ENCODE results near the gene CACNA1S. TPM values are rescaled to one million over a fixed set of nuclear protein-coding genes. Genes with fewer than 3 reads are reported as not detected.

Gene CACNA1S
- total RNA-seq, 2 donors from 2014 or later: not detected

DNA sequence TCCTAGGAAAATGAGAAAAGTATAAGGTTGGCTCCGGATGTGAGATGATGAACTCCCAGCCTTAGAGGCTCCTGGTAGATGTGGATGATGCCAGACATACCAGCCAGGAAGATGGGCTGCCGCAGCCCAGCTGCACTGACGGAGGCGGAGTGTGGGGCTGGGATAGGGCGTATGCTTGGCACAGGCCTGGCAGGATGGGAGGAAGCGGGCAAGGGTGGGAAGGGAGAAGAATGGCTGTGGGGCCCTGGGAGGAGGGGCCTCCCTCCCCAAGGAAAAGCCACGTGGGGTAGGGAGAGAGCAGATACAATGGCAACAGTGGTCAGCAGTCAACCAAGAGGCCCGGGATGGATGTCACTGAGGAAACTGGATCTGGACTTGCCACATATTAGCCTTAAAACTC lies 47.4 kb downstream of the CACNA1S start:
- no peak overlapping the region for H3K27ac ChIP-seq
- no peaks in the 10 kb centered on the region for H3K27me3 ChIP-seq (replicated peaks; ENCODE audit: insufficient read depth)
- DNase-seq (ENCODE audit: low spot score) (no peak), ATAC-seq (ENCODE audit: insufficient number of reproducible peaks, low FRiP score, low read depth) (no peak)
- TF ChIP-seq, protein P1, sequence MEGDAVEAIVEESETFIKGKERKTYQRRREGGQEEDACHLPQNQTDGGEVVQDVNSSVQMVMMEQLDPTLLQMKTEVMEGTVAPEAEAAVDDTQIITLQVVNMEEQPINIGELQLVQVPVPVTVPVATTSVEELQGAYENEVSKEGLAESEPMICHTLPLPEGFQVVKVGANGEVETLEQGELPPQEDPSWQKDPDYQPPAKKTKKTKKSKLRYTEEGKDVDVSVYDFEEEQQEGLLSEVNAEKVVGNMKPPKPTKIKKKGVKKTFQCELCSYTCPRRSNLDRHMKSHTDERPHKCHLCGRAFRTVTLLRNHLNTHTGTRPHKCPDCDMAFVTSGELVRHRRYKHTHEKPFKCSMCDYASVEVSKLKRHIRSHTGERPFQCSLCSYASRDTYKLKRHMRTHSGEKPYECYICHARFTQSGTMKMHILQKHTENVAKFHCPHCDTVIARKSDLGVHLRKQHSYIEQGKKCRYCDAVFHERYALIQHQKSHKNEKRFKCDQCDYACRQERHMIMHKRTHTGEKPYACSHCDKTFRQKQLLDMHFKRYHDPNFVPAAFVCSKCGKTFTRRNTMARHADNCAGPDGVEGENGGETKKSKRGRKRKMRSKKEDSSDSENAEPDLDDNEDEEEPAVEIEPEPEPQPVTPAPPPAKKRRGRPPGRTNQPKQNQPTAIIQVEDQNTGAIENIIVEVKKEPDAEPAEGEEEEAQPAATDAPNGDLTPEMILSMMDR (IDR thresholded peaks at IDR 0.05): no peak
- H3K4me1 ChIP-seq (ENCODE audit: control insufficient read depth in 1 of 2, low read depth in 2 of 2): peaks cover 3 to 18% of the 10 kb centered on the region in 2 donors
- no peaks in the 10 kb centered on the region for H3K36me3 ChIP-seq
- no peak overlapping the region for H3K4me3 ChIP-seq
- no peaks in the 10 kb centered on the region for H3K9me3 ChIP-seq

DNA sequence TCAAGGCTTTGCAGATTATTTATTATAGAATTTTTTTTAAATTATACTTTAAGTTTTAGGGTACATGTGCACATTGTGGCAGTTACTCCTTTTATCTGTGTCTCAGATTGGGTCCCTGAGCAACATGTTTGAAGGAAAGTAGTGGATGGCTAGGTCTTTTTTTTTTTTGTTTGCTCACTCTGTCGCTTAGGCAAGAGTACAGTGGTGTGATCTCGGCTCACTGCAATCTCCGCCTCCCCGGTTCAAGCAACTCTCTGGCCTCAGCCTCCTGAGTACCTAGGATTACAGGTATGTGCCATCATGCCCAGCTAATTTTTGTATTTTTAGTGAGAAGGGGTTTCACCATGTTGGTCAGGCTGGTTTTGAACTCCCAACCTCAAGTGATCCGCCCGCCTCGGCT lies 49.1 kb downstream of the CACNA1S start:
- H3K27ac ChIP-seq: no peak overlapping the region
- H3K36me3 ChIP-seq: no peaks in the 10 kb centered on the region
- no peak for DNase-seq (ENCODE audit: low spot score)
- no peak for ATAC-seq (ENCODE audit: insufficient number of reproducible peaks, low FRiP score, low read depth)
- no peaks in the 10 kb centered on the region for H3K27me3 ChIP-seq (replicated peaks; ENCODE audit: insufficient read depth)
- H3K4me3 ChIP-seq: no peak overlapping the region
- peaks cover 3 to 19% of the 10 kb centered on the region in 2 donors for H3K4me1 ChIP-seq (ENCODE audit: control insufficient read depth in 1 of 2, low read depth in 2 of 2)
- TF ChIP-seq, protein P1 (IDR thresholded peaks at IDR 0.05): no peak
- H3K9me3 ChIP-seq: no peaks in the 10 kb centered on the region

DNA sequence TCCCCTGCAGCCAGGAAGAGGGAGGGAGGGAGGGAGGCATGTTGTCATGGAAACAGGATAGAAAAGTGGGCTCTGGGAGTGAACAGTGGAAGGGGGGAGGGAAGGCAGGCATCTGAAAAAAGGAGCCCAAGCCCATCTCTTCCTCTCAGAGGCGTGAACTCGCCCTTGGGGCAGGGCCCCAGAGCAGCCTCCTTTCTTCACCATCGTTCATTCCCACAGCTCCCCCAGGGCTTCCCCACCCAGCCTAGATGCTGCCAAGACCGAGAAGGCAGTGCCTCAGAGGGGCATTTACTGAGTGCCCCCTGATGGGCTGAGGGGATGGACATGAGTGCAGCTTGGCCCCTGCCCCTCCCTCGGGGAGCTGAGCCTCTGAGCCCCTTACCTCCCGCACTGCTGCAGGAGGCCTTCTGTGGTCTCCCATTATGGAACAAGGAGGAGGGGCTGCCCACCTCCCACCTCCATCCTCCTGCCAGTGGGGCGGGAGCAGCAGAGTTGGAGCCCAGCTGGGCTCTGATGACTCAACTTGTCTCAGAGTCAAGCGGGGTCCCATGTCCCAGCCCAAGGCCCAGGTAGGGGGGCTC lies 49.6 kb downstream of the CACNA1S start:
- Histone ChIP-seq H3K4me3 (no peak overlapping the region), H3K36me3 (no peaks in the 10 kb centered on the region), H3K9me3 (no peaks in the 10 kb centered on the region), H3K27me3 (replicated peaks; ENCODE audit: insufficient read depth) (no peaks in the 10 kb centered on the region), H3K27ac (no peak overlapping the region), H3K4me1 (ENCODE audit: control insufficient read depth in 1 of 2, low read depth in 2 of 2) (peaks cover 3 to 19% of the 10 kb centered on the region in 2 donors)
- DNase-seq (ENCODE audit: low spot score): no peak
- no peak for ATAC-seq (ENCODE audit: insufficient number of reproducible peaks, low FRiP score, low read depth)
- TF ChIP-seq, protein P1 (IDR thresholded peaks at IDR 0.05): no peak

DNA sequence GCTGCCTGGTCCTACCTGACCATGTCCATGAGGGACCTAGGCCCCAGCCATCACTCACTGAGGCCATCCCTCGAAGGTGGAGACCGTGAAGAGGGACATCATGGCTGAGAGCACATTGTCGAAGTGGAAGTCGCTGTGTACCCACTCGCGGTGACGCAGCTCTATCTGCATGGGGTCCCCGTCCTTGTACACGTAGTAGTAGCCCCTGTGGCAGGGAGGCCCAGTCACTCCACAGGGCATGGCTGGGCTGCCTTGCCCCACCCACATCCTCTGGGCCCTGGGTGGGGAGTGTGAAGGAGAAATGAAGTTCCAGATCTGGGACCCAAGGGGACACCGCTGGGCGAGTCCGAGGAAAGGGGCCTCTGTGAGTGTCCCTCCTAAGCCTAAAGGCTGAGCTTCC lies 50.3 kb downstream of the CACNA1S start:
- TF ChIP-seq, protein P1 (IDR thresholded peaks at IDR 0.05): no peak
- Histone ChIP-seq H3K4me3 (no peak overlapping the region), H3K36me3 (no peaks in the 10 kb centered on the region), H3K4me1 (ENCODE audit: control insufficient read depth in 1 of 2, low read depth in 2 of 2) (peaks cover 3 to 20% of the 10 kb centered on the region in 2 donors), H3K9me3 (no peaks in the 10 kb centered on the region), H3K27me3 (replicated peaks; ENCODE audit: insufficient read depth) (no peaks in the 10 kb centered on the region), H3K27ac (no peak overlapping the region)
- ATAC-seq (ENCODE audit: insufficient number of reproducible peaks, low FRiP score, low read depth) (no peak), DNase-seq (ENCODE audit: low spot score) (no peak)

DNA sequence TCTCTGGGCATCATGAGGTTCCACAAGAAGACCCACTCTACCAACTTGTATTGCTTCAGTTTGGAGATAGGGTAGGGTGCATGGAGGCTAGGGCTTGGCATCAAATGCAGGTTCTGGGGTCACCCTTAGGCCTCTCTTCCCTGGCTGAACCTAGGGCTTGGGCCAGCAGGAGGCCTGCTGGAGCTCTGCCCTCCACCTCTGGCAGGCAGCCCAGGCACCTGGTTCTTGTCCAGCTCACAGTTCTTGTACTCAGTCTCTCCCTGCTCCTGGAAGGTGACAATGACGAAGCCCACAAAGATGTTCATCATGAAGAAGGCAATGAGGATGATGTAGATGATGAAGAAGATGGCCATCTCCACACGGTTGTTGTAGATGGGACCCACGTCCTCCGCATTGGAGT lies 51.2 kb downstream of the CACNA1S start:
- TF ChIP-seq, protein P1 (IDR thresholded peaks at IDR 0.05): no peak
- Histone ChIP-seq H3K9me3 (no peaks in the 10 kb centered on the region), H3K36me3 (no peaks in the 10 kb centered on the region), H3K4me1 (ENCODE audit: control insufficient read depth in 1 of 2, low read depth in 2 of 2) (peaks cover 3 to 28% of the 10 kb centered on the region in 2 donors), H3K4me3 (no peak overlapping the region), H3K27me3 (replicated peaks; ENCODE audit: insufficient read depth) (no peaks in the 10 kb centered on the region), H3K27ac (no peak overlapping the region)
- no peak for ATAC-seq (ENCODE audit: insufficient number of reproducible peaks, low FRiP score, low read depth)
- no peak for DNase-seq (ENCODE audit: low spot score)

Data from thoracic aorta (tissue), 2 donors.